UCSD-AML1 (cell line): ENCODE results near the gene TMEM135.
"Not testable (repeated sequence)": the region's sequence is repeated elsewhere in the genome, so short reads cannot be mapped to it uniquely, and the experiment has no call there.

Experiments used
- DNase-seq: peaks from one replicate; lab custom pipeline; 2025; ENCODE audit not compliant: unreplicated experiment; lab: John Stamatoyannopoulos, UW

Gene TMEM135

DNA sequence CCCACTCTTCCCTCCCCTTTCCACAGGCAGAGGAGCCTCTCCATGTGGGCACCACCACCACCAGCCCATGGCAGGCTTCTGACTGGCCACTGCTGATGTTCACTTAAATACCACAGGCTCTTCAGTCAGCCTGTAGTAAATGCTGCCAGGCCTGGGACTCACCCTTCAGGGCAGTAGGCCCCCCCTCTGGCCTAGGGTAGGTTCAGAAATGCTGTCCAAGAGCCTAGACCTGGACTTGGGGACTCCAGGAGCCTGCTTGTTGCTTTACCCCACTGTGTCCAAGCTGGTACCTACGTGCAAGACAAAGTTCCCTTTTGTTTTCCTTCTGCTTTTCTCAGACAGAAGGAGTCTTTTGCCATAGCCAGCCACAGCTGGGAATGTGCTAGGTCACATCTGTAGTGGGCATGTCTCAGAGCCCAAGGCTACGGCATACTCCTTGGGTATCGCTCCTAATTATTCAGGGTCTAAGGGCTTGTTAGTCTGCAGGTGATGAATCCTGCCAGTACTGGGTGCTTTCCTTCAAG is 38.6 kb downstream of the TMEM135 start:
- no peak for DNase-seq

DNA sequence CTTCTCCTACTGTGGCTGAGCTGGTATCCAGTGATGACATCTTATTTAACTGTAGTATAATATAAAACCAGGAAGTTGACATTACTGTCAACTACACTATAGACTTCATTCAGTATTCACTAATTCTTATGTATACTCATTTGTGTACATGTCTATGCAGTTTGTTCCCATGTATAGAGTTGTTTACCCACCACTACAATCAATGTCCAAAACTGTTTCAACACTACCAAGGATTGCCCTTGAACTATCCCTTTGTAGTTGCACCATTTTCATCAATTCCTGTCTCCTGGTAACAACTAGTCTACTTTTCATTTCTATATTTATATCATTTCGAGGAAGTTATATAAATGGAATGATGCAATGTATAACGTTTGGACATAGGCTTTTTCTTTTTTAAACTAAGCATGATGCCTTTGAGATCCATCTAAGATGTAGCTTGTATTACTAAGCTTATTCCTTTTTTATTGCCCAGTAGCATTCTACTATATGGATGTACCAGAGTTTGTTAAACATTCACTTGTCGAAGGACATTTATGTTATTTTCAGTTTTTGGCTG is 39.2 kb downstream of the TMEM135 start:
- DNase-seq: no peak

DNA sequence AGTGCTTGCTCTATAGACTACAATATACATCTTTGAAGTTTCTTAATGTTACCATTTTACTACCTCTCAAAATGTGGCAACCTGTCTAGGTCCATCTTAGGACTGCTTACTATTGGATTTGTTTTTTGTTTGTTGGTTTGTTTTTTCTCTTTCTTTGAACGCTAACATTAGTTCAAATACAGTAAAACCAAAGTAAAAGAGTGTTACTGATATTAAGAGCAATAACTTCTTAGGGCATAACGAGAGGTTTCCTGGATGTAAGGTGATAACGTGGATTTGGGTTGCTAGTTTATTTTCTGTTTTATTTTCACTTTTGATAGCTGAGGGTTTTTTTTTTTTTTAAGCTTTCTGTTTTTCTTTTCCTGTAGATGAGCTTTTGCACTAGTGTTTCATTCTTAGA is 43.6 kb downstream of the TMEM135 start:
- no peak for DNase-seq

DNA sequence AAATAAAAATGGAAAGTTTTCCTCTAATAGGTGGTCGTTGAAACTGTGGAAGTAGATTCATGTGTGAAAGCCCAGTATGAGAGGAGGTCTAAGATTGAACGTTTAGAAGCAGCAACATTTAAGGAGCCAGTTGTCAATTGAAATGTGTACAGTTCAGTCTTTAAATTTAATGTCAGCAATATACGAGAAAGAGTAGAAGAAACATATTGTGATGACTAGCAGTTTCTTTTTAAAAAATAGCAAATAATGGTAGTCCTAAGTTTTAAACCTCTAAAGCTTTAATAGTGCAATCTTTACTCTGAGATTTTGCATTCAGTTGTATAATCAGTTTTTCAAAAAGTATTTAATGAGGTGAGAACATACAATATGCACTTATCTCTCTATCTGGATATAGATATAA is 44.9 kb downstream of the TMEM135 start:
- no peak for DNase-seq

DNA sequence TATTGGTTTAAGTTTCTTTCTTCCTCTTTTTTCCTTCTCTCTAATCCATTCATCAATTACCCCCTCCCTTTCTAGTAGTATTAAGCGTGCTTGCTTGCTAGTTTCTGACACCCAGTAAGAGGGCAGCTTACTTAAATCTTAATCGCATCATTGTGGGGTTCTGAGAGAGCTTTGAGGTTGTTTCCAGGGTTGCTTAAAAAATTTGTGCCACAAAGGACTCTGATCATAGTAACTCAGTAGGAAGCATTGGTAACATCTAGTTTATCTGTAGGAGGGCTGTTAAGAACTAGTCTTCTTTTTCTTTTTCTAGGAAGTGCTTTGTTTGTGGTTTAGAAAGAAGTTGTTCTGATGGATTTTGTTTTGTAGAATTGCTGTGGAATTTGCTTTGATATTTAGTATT is 45.3 kb downstream of the TMEM135 start:
- DNase-seq: no peak

DNA sequence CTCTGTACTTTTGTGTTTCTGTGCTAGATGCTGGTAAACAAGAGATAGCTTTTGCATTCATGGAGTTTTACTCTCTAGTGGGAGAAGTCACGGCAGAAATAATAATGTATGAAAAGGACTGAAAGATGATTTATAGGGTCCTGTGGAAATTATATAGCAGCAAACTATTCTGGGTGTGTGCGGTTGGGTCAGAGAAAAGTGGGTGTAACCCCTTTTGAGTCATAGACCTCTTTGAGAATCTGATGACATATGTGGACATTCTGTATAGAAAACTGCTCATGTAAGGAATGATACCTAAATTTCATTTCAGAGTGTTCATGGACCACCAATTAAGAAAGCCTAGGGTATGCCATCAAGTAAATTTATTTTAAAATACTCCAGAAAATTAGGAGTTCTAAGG is 54.4 kb downstream of the TMEM135 start:
- DNase-seq: no peak

DNA sequence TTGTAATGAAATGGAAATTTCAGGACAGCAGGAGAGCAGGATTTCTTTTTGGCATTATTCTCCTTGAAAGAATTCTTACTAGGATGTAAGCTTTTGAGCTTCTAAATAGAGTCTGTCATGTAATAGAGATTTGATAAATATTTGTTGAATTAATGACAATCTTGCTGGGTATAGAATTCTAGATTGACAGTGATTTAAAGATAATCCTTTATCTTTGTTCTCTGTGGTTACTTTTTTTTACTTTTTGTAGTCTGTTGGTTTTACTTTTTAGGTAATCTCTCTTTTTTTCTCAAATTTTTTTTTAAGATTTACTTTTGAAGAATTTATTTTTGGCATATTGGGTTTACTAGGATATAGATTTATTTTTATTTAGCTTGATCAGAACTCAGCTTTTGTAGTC is 54.8 kb downstream of the TMEM135 start:
- no peak for DNase-seq

DNA sequence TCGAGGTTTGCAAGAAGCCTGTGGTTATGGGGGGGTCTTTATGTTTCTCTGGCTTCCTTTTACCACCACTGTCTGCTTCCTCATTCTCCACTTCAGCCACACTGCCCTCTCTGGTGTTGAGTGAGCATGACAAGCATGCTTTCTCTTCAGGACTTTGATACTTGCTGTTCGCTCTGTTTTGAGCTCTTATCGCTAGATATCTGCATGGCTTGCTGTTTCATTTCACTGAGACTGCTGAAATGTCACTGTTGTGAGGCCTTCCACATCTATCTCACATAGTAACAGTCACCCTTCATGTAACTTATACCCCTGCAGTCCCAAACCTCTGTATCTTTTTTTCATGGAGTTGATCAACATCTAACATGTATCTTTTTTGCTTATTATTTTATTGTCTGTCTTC is 59.8 kb downstream of the TMEM135 start:
- peak; percentile 17 for DNase-seq

DNA sequence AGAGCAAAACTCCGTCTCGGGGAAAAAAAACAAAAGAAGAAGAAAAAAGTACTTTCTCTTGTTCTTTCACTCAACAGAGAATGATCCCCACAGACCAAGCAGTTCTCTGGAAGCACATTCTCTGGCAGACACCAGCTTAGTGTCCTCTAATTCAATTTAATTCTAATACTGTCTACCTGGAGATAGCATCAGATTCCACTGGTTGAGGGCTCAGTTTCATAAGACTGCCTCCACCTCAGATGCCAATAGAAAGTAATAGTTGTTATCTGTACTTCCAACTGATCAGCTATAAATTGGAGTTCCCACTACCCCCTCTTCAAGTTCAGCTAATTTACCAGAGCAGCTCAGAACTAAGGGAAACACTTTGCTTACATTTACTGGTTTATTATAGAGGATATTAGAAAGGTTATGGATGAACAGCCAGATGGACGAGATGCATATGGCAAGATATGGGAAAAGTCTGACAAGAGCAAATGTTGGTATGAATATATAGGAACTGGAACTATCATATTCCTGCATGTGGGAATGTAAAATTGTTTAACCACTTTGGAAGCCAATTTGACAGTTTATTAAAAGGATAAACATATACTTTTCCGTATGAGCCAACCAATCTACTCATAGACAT is 64.3 kb downstream of the TMEM135 start:
- DNase-seq: no peak

DNA sequence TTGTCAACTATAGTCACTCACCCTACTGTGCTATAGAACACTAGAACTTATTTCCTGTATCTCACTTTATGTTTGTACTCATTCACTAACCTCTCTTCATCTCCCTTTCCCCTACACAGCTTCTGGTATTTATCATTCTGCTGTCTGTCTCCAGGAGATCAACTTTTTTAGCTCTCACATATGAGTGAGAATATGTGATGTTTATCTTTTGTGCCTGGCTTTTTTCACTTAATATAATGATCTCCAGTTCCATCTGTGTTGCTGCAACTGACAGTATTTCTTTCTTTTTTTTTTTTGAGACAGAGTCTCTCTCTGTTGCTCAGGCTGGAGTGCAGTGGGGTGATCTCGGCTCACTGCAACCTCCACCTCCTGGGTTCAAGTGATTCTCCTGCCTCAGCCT is 68.1 kb downstream of the TMEM135 start:
- DNase-seq: not testable (repeated sequence)

DNA sequence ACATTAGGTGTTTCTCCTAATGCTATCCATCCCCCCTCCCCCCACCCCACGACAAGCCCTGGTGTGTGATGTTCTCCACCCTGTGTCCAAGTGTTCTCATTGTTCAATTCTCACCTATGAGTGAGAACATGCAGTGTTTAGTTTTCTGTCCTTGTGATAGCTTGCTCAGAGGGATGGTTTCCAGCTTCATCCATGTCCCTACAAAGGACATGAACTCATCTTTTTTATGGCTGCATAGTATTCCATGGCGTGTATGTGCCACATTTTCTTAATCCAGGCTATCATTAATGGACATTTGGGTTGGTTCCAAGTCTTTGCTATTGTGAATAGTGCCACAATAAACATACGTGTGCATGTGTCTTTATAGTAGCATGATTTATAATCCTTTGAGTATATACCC is 69.6 kb downstream of the TMEM135 start:
- DNase-seq: not testable (repeated sequence)

DNA sequence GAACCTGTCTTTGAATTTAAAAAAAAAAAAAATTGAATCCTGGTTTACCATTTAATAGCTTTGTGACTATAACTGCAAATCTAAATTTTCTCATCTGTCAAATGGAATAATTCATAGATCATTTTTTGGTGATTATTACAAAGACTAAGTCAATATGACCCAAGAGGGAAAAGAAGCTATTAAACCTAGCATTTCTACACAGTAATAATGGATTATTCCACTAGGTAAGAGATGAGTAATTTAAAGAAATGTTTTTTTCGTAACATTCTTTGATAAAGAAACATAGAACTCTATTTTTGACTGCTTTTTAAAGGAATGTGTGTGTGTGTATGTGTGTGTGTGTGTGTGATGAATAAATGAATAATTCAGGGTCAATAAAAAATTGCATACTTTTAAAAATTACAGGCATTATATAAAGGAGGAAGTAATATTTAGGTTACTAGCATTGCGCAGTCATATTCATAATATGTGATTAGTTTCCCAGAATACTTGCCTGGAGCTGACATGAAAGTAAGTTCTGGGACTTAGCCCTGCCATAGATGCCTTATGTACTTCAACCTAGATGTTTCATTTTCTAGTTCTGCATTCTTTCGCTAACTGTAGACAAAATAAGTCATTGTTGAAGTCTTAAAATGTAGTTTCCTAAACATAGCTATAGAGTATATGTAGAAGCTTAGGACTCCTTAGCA is 72.9 kb downstream of the TMEM135 start:
- no peak for DNase-seq

DNA sequence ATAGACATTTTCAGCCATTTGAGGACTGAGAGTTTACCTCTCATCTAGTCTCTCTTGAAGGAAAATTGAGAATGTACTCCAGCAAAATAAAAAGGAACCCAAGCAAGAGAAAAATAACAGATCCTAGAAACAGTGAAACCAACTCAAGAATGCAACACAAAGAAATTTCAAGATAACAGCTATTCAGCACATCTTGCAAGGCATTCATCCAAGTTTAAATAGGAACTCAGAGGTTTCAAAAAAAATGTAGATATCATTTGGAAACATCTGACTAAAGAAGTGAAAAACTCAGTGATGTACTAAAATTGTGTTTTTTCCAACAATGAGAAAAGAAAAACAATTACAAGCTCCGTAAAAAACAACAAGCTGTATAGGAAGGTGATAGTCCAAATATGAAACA is 76.4 kb downstream of the TMEM135 start:
- DNase-seq: no peak

DNA sequence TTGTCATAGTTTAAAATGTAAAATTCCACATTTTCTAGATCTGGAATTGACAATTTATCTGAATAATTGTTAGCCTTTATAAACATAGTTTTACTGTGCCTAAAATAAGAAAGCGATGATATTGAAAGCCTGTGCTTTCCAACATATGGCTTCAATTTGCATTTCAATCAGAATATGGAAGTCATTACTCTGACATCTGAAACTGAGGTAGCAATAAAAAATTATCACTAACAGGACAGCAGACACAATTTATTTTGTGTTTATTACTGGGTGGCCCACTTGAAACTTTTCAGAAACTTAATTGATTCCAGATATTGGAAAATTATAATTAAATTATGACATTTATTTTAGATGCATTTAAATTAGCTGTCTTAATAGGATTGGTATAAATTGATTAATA is 78.5 kb downstream of the TMEM135 start:
- DNase-seq: no peak

DNA sequence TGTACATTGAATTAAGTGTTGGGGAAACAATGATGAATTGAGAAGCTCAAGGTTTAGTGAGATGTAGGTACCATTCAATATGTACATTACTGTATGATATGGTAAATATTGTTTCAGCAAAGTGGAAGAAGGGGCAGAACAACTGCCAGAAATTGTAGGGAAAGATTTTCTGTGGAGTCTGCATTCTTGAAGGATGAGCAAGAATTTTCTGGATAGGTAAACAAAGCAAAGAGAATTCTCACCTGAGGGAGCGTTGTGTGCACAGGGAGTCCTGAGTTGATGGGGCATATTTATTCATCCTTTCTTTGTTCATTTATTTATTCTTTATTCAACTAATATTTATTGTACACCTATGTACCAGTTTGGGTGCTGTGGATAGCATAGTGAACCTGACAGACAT is 83.2 kb downstream of the TMEM135 start:
- DNase-seq: no peak

DNA sequence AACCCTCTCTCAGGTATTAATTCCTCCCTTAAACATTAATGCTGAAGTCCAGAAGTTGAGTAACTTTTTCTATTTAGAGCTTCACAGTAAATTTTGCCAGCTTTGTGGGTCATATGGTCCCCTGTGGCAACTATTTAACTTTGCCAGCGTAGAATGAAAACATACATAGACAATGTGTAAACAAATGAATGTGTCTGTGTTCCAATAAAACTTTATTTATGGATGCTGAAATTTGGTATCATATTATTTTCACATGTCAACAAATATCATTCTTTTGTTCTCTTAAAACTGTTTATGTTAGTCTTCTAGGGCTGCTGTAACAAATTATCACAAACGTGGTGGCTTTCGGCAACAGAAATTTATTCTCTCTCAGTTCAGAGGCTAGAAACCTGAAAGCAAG is 85.1 kb downstream of the TMEM135 start:
- DNase-seq: no peak

DNA sequence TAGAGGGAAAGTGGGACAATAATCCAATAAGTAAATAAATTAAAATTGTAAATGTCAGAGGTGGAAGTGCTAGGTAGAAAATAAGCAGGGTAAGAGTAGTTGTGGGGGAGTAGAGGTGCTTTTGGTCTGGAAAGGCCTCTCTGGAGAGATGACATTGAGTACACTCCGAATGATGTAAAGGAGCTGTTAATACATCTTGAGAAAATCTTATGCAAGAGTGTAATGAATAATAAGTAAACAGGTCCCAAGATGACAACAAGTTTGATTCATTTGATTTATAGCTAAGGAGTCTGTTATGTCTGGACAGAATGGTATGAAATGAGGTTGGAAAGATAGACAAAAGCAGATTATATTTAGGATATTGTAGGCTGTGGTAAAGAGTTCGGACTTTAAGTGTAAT is 87.5 kb downstream of the TMEM135 start:
- DNase-seq: no peak

DNA sequence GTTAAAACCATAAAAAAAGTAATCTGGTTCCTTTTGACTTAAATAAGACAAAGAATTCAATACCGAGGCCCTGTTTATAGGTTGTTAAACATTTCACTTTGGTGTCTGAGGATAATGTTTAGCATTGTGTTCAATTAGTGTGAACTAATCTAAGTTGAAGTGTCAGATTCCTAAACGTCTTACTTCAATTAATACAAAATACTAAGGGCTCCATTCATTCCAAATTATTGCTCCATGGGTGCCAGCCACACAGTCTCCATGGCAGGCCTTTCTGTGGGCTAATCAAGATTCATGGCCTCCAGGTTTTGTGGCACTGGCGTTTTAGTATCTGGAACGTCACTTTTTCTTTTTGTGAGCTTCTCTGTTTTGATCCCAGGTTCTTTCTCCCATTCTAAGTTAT is 89.4 kb downstream of the TMEM135 start:
- no peak for DNase-seq

DNA sequence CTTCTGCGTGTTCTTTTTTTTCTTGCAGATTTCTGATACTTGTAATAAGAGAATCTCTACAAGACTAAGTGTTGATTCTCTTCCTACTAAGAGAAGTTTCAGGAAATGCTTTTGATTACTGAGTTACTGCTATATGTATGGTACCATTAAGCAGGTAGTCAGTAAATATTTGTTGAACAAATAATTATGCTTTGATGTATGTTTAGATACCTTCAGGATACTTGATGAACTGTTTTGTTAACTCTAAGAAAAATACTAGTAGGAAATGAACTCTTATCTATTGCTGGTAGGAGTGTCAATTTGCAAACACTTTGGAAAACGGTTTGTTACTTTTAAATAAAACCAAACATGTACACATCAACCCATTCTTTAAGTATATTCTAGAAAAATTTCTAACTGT is 90.6 kb downstream of the TMEM135 start:
- DNase-seq: no peak

DNA sequence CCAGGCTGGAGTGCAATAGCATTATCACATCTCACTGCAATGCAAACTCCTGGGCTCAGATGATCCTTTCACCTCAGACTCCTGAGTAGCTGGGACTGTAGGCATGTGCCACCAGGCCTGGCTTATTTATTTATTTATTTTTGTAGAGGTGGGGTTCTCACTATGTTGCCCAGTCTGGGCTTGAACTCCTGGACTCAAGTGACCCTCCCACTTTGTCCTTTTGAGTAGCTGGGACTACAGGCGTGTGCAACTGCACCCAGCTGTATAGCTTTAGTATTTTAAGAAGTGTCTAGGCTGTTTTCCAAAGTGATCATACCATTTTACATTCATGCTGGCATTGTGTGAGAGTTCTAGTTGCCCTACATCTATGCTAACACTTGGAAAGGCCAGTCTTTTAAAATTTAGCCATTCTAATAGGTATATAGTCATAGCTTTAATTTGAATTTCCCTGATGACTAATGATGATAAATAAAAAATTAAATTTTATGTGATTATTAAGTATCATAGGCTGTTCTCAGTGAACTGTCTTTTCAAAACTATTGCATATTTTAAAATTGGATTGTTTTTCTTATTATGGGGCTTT is 96.9 kb downstream of the TMEM135 start:
- no peak for DNase-seq

DNA sequence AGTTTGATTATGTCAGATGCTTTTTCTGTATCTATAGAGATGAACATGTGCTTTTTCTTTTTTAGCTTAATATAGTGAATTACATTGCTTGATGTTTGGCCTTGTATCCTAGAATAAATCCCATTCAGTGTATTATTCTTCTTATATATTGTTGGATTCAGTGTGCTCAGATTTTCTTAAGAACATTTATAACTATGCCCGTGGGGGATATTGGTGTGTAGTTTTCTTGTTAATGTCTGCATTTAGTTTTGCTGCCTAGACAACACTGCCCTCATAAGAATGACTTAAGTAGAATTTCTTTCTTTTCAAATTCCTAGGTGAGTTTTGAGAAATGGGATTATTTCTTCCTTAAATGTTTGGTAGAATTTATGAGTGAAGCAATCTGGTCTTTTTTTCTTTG is 98.5 kb downstream of the TMEM135 start:
- DNase-seq: no peak

DNA sequence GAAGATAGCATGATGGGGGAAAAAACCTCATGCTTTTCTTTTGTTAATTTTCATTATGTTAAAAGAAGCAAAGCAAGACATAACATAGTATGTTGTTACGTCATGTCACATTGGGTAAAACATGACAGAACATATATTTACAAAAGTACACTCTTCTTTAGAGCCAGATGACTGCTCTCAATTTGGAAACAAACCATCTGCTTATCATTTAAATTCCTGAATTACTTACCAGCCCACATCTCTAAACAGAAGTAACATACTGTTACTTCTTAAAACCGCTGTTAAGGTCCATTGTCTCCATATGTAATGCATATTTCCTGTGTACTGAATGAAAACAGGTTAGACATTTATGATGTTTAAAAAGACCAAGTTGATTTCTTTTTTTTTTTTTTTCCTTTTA is 100.0 kb downstream of the TMEM135 start:
- DNase-seq: no peak
